ENCODE measurements around the gene SETD3. TPM values are rescaled to one million over a fixed set of nuclear protein-coding genes. Genes with fewer than 3 reads are reported as not detected.

SETD3 gene
- total RNA-seq, 1 donor from 2014 or later: 46.0 TPM

GRCh38 chr14:99518441-99519346 lies 38.0 kb upstream of the SETD3 start:
- peaks cover 21% of the 10 kb centered on the region for H3K4me1 Mint-ChIP-seq (ENCODE audit: low read depth)
- no peak overlapping the region for H3K4me3 Mint-ChIP-seq (ENCODE audit: low read depth)
- peak; percentile 83 for DNase-seq (ENCODE audit: low spot score, unreplicated experiment)
- no peaks in the 10 kb centered on the region for H3K27me3 Mint-ChIP-seq
- H3K9me3 Mint-ChIP-seq (ENCODE audit: low read depth): no peaks in the 10 kb centered on the region
- H3K27ac Mint-ChIP-seq: no peak overlapping the region
- TF ChIP-seq CTCF (IDR thresholded peaks at IDR 0.05; ENCODE audit: unreplicated experiment): peak; percentile 99
- H3K36me3 Mint-ChIP-seq (ENCODE audit: insufficient read depth): no peaks in the 10 kb centered on the region

DNA sequence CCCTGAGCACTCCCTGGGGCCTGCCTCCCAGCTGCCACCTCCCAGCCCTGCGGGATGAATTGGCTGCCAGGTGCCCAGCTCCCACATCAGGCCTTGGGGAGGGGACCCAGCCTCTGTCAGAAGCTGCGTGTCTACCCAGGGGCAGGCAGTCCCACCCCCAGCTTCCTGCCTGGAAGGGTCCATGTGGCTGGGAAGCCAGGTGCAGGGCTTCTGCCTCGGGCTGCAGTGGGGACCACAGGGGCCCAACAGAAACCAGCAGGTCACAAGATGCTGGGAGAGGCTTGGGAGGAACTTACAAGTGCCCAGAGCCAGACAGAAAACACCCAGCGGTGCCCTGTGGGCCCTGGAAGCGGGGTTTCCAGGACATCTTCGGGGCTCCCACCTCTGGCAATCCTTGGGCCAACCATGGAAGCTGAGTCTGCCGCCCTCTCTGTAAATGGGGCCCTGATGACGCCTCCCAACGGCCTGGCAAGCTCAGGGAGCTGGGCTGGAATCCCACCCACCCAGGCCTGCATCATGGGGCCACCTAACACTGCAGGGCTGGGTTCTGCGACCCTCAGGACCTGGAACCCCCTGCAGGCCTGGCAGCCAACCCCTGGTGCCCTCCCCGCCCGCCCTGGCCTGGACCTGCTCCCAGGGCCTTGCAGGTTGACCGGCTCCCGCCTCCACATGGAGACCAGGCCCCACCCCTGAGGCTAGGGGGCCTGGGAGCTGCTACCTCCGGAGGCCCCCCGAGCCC lies 37.2 kb upstream of the SETD3 start:
- Mint-ChIP-seq H3K4me3 (ENCODE audit: low read depth) (no peak overlapping the region), H3K9me3 (ENCODE audit: low read depth) (no peaks in the 10 kb centered on the region), H3K4me1 (ENCODE audit: low read depth) (peaks cover 16% of the 10 kb centered on the region), H3K27me3 (no peaks in the 10 kb centered on the region), H3K27ac (no peak overlapping the region), H3K36me3 (ENCODE audit: insufficient read depth) (no peaks in the 10 kb centered on the region)
- DNase-seq (ENCODE audit: low spot score, unreplicated experiment): no peak
- no peak for TF ChIP-seq CTCF (IDR thresholded peaks at IDR 0.05; ENCODE audit: unreplicated experiment)

GRCh38 chr14:99516871-99517642 lies 36.4 kb upstream of the SETD3 start:
- no peak for DNase-seq (ENCODE audit: low spot score, unreplicated experiment)
- Mint-ChIP-seq H3K36me3 (ENCODE audit: insufficient read depth) (no peaks in the 10 kb centered on the region), H3K9me3 (ENCODE audit: low read depth) (no peaks in the 10 kb centered on the region), H3K4me3 (ENCODE audit: low read depth) (no peak overlapping the region), H3K4me1 (ENCODE audit: low read depth) (peaks cover 13% of the 10 kb centered on the region), H3K27ac (no peak overlapping the region), H3K27me3 (no peaks in the 10 kb centered on the region)
- TF ChIP-seq CTCF (IDR thresholded peaks at IDR 0.05; ENCODE audit: unreplicated experiment): no peak

DNA sequence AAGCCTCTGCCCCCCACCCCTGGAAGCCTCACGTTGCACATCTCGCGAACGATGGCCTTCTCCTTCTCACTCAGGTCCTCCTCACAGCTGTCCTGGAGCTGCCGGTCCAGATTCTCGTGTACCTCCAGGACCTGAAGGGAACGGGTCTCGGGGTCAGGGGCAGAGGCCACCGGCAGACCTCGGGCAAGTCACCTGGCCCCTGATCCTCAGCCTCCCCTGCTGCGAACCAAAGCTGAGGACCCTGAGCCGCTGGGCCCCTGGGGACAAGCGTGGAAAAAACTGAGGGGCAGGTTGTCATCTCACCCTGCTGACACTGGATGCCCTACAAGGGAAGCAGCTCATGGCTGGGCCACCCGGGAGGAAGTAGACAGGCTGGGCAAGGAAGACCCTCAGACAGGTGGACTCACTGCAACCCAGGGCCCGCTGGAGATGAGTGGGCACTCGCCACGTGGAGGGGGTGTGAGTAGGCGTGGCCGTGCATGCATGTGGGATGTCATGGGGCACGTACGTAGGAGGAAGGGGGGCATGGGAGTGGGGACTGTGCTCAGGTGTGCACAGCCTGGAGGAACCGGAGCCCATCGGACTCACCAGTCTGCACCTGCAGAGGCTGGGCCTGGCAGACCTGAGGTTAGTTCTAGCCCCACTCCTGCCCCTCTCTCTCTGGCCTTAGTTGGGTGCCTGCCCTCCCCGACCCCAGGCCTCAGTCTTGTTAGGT lies 35.7 kb upstream of the SETD3 start:
- H3K4me1 Mint-ChIP-seq (ENCODE audit: low read depth): peaks cover 10% of the 10 kb centered on the region
- H3K27me3 Mint-ChIP-seq: no peaks in the 10 kb centered on the region
- no peak overlapping the region for H3K27ac Mint-ChIP-seq
- no peak overlapping the region for H3K4me3 Mint-ChIP-seq (ENCODE audit: low read depth)
- TF ChIP-seq CTCF (IDR thresholded peaks at IDR 0.05; ENCODE audit: unreplicated experiment): no peak
- H3K9me3 Mint-ChIP-seq (ENCODE audit: low read depth): no peaks in the 10 kb centered on the region
- no peak for DNase-seq (ENCODE audit: low spot score, unreplicated experiment)
- no peaks in the 10 kb centered on the region for H3K36me3 Mint-ChIP-seq (ENCODE audit: insufficient read depth)
